GM18909 (cell line): ENCODE measurements around the gene ADIPOR2.
"Not testable (repeated sequence)": the region's sequence is repeated elsewhere in the genome, so short reads cannot be mapped to it uniquely, and the experiment has no call there.

Experiments used
- ATAC-seq: cut with Tn5 transposase; IDR thresholded peaks from one replicate; pipeline ENCODE4 v1.9.1; 2021; ENCODE audit warnings: mild to moderate bottlenecking; ENCODE audit not compliant: unreplicated experiment, poor library complexity

ADIPOR2 gene

GRCh38 chr12:1663440-1664132 is 27.3 kb upstream of the ADIPOR2 start:
- no peak for ATAC-seq

- no peak for ATAC-seq
Observed at GRCh38 chr12:1665366-1665765, 25.5 kb upstream of the ADIPOR2 start.

- ATAC-seq = no peak
Observed at GRCh38 chr12:1666215-1666614, 24.7 kb upstream of the ADIPOR2 start.

DNA sequence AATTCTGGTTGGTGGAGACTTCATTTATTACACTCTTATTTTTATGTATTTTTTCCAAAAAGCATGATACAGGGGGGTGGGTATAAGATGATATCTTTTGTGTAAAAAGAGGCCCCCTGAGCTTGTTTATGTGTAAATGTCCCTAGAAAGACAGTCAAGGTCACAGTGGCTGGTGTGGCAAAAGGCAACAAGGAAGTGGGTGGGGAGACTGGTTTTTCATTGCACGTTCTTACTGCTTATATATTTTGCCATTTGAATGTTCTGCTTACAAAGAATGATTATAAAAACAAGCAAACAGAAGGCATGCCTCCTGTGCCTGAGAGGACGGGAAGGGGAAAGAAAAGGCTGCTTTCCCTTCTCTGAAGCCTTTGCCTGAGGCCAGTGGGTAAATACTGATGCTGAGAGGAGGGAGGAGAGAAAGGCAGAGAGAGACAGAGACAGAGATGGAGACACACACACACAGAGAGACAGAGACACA is 24.1 kb upstream of the ADIPOR2 start:
- no peak for ATAC-seq

DNA sequence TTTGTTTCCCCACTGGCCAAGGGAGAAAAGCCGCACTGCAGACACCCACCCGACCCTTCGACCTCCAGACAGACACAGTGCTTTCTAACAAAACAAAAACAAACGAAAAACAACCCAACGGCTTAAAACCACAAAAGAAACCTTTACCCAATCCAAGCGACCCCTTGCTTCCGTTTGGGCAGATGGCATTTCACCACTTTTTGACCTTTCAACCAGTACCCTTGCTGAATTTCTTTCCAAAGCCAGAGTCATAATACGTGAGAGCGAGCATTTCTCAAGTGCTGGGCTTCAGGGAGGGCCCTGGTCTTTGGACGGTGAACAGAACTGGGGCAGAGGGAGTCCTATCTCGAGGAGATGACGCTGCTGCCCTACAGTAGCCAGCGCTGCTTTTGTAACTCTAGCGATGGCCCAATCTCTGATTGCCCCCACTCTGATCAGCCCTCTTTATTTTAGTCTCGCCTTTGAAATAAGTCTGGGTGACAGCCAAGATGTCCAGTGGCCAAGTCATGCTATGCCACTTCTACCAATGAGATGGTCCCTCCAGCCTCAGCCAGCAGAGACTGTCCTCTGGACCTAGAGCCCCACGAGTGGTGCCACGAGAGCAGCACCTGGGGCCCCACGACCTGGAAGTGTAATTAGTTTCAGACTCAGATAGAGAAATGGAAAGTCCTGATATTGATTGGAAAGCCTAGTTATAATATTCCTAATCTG is 21.9 kb upstream of the ADIPOR2 start:
- ATAC-seq = no peak

GRCh38 chr12:1670358-1671268 is 20.3 kb upstream of the ADIPOR2 start:
- ATAC-seq = no peak

GRCh38 chr12:1676043-1676442 is 14.8 kb upstream of the ADIPOR2 start:
- ATAC-seq = no peak

DNA sequence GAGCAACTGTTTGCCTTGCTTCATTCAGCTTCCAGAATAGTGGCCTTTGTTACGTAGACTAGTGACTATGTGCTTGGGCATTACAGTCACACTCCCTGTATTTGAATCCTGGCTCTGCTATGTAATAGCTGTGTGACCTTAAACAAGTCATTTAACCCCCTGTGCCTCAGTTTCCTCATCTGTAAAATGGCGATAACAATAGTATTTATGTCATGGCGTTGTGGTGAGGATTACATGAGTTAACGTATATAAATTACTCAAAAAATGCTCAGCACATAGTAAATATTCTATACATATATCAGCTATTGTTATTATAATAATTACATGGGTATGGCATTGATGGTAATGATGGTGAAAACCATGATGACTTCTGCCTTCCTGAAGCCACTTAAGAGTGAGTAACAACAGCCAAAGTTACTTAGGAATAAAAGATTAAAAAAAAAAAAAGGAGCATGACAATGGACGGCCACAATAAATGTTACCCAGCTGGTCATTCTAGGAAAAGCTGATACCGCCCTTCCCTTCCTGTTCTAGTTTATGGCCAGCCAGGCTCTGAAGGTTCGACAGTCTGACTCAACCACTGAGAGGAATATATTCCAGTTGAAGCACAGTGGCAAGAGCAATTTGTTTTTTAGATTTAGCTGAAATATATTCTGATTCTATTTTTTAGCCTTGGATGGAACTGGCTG is 9.9 kb upstream of the ADIPOR2 start:
- ATAC-seq = no peak

DNA sequence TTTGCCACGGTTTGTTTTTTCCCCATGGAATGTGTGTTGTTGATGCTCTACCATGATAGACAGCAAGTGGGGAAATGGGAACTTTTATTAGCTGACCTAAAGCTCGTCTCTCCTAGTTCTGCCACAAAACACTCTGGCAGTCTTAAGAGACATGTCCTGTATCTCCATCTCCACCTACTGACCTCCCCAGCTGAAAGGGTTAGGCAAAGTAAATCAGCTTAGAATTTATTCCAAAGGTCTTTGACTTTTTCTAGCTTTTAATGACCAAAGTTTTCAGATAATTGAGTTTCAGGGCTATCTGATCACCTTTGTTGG is 9.4 kb upstream of the ADIPOR2 start:
- no peak for ATAC-seq

DNA sequence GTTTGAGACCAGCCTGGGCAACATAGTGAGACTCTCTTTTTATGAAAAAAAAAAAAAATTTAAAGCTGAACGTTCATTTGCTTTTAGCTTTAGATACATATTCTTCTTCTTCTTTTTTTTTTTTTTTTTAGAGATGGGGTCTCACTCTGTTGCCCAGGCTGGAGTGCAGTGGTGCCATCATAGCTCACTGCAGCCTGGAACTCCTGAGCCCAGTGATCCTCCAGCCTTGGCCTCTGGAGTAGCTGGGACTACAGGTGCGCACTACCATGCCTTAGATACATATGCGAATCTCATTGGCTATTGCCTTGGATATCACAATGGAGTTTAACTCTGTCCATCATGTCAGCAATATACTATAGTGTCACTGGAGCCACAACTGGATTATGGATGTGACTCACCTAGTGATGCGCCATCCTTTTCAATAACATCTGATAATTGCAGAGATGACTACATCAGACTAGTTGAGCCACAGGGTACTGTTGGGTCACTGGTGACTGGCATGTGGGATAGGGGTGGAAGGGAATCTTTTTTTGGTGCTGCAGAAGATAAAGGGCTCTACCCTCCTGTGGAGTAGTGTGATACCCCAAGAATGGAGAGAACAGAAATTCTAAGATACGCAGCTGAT is 2.7 kb upstream of the ADIPOR2 start:
- ATAC-seq = no peak

DNA sequence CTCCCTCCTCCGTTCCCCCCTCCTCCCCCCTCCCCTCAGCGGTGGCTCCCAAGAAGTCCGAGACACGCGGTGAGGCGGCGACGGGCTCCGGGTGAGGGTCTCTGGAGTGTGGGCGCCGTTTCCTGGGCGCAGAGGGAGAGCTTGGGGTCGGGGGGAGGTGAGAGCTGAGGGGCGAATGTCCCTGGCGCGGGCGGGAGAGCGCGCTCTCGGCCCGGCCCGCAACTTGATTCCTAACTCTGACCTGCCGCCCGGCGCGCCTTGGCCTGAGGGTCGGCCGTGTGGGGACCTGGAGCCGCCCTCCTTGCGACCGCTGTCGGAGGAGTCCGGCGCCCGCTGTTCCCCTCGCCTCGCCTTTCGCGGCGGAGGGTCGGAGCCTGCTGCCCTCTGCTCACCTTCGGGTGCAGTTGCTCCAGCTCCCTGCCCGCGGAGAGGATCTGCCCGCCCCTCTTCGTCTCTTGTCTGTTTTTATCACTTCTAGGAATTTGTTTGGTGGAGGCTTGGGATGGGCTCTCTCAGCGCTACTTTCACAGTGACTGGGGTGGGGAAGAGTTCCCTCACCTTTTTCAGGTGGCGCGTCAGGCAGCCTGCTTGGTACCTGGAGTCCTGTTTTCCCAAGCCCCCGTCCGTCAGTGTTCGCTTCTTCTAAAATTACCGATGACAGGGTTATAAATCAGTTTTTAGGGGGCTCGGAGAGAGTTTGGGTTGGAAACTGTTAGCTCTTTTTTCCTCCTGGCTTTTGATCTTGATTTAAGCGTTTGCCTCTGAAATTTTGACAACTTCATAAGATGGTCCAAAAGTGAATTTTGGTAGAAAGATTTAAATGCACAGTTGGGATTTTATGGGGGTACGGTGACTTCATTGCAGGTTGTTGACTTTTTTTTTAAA is 495 bp downstream of the ADIPOR2 start:
- peak; percentile 42 for ATAC-seq

- ATAC-seq = no peak
Observed at GRCh38 chr12:1692226-1692625, 1.4 kb downstream of the ADIPOR2 start.

GRCh38 chr12:1692895-1693610 is 2.2 kb downstream of the ADIPOR2 start:
- ATAC-seq = no peak

- ATAC-seq = not testable (repeated sequence)
Observed at GRCh38 chr12:1695097-1695496, 4.2 kb downstream of the ADIPOR2 start.

DNA sequence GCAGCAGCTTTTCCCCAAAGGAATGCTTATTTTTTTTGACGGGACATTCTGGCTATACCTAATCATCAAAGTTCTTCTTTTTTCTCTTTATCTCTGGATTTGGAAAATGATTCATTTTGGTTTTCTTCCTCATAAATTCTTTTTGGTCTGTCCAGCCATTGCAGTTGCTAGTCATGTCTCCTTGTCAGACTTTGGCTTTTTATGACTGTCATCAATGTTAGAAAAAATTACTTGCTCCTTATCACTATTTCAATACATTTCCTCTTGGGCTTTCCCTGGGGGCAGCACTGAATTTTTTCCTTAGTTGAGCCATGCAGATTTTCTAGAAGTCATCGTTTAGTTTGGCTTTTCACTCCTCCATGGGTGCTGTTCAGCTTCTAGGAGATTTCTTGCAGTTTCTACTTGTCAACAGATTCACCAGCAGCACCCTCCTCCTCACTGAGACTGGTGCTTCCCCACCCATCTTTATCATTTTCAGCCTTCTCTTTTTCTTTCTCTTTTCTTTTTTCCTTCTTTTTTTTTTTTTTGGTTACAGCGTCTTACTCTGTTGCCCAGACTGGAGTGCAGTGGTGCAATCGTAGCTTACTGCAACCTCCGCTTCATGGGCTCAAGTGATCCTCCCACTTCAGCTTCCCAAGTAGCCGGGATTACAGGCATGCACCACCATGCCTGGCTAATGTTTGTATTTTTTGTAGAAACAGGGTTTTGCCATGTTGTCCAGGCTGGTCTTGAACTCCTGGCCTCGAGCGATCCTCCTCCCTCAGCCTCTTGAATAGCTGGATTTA is 5.2 kb downstream of the ADIPOR2 start:
- no peak for ATAC-seq

DNA sequence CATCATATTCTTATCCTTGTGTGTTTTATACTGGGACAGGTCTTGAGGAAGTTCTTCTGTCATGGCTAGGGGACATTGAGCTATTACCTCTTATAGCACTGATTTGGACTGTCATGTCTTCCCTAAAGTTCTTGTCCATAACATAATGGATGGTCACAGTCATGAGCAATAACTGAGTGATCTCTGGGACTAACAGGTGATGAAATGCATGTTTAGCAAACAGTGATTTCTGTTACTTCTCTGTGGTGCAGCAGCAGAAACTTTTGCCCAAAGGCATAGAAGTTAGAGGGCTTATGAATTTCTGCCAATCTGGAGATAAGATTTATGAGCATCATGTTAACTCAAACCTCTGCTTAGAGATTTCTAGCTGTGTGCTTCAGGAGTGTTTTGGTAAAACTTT is 5.9 kb downstream of the ADIPOR2 start:
- ATAC-seq = no peak

- ATAC-seq = no peak
Observed at GRCh38 chr12:1697271-1697670, 6.4 kb downstream of the ADIPOR2 start.

- no peak for ATAC-seq
Observed at GRCh38 chr12:1698720-1699119, 7.8 kb downstream of the ADIPOR2 start.
